Activated T-cell treated with anti-CD3 and anti-CD28 coated beads for 4 hours (primary cell): Measurements from ENCODE around the gene EGFL7.

Experiments used
- DNase-seq: peaks from one replicate; pipeline ENCODE4 v3.0.0-alpha.2; 2020

The EGFL7 gene

DNA sequence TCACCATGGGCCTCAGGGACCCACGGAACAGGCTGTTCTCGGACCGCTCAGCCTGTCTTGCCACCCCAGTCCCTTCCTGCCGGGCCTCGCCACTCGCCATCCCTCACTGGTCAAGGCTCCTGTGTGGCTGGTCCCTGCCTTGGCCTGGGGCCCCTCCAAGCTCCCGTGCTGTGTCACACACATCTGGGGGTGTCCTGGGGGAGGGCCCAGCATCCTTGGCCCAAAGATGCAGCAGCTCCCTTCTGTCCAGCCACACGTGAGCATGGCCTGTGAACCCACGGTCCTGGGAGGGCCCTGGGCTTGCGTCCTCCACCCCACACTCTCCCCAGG, 425 bp upstream of the EGFL7 start:
- no peak for DNase-seq

DNA sequence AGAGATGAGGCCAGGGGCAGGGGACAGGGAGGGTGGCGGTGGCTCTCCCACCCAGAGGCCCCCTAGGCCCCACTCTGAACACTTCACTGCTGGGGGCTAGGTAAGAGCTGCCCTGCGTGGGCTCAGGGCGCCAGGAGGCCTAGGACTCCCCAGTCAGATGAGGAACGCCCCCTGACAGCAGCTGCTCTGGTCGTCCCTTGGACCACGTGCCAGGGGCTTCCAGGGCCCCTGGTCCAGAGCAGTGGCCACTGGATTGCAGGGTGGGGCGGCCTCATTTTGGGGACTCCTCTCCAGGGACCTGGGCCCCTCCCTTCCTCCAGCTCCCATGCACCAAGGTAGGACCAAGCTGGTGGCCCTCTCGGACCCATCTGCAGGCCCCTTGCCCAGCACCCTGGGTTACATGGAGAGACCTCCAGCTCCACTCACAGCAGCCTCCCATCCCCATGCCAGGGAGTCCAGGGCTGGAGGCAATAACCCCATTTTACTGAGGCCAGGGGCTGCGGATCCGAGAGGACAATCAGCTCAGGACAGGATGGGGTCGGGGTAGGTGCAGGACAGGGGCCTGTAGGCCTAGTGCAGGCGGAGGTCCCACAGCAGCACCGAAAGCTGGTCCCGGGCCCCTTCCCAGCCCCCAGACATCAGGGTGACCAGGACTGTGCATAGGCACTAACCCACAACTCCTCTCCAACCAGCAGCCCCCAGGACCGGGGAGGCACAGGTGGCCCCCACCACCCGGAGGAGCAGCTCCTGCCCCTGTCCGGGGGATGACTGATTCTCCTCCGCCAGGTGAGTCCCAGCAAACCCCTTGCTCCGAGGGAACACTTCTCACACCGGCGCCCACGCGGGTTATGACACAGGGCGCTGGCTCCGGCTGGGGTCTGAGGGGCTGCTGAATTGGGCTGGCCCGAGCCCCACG, 1.5 kb downstream of the EGFL7 start:
- no peak for DNase-seq

GRCh38 chr9:136665111-136665703, 2.5 kb downstream of the EGFL7 start:
- DNase-seq, result no peak

DNA sequence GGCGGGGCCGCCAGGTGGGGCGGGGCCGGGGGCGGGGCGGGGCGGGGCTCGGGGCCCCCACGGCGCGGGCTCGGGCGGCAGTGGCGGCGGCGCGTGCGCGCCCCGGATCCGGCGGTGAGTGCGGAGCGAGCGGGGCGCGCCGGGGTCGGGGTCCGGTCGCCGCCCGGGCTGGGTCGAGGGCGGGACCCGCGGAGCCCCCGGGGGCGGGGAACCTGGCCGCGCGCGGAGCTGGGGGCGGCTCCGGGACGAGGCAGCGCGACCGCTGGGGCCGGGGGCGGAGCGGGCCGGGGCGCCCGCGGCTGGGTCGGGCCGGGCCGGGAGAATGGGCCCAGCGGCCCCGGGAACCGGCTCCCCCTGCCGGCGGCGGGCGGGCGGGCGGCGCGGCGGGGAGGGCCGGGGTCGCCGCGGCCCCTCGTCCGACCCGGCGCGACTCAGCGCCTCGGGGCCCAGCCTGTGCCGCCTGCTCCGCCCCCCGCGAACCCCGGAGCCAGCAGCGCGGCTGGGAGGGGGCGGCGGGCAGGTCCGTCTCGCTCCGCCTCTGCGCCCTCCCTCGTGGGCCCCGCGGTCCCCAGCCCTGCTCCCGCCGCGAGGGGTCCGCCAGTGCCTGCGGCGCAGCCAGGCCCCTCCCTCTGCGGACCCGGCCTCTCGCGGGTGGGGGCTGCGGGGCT, 3.1 kb downstream of the EGFL7 start:
- no peak for DNase-seq

GRCh38 chr9:136666372-136667213, 3.9 kb downstream of the EGFL7 start:
- no peak for DNase-seq

DNA sequence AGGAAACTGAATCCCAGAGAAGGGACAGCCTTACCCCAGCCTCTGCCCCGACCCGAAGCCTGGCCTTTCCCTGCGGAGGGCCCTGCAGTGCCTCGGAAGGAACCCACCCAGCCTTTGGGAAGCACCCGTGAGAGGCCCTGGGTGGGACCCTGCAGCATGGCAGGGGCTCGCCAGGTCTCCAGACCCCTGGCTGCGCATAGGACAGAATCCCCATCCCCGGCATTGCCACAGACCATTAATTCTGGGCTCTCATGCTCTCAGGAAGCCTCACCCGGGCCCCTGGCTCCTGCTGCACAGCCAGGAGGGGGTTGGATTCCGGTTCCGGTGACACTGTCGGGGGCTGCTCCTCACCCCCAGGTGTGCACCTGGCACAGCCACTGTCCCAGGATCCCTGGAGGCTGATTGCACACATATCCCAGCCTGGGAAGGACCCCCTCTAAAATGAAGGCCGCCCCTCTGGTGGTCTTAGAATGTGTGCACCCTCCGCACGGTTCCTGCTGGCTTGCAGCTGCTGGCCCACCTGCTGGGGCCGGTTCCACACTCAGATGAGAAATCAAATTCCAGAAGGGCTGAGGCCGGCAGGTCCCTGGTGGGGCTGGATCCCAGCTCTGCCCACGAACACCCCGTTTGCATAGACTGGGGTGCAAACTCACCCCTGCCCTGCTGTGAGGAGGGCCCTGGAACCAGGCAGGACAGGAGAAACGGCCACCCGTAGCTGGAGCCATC, 4.7 kb downstream of the EGFL7 start:
- DNase-seq, result no peak

DNA sequence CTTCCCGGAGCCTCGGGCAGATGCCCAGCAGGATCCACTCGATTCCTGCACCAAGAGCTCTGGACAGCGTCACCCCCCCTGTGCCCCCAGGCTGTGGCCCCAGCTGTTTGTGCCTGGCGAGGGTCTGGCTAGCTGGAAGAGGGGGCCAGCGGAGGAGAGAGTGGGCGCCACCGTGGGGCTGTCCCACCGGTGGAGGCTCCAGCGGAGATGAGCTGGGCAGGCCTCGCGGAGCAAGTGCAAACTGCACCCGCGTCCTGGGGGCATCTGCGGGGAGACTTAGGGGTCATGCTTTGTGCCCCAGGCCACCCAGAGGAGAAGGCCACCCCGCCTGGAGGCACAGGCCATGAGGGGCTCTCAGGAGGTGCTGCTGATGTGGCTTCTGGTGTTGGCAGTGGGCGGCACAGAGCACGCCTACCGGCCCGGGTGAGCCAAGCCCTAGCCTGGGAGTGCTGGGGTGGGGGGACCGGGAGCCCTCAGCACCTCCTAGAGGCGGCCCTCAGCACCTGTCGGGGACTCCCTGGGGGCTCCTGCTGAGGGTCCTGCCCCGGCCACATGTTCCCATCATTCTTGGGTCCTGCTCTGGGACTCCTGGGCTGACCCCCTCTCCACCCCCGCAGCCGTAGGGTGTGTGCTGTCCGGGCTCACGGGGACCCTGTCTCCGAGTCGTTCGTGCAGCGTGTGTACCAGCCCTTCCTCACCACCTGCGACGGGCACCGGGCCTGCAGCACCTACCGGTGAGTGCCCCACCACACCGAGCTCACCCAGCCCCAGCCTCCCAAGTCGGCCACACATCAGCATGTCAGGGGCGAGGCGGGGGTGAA, 5.4 kb downstream of the EGFL7 start:
- no peak for DNase-seq

DNA sequence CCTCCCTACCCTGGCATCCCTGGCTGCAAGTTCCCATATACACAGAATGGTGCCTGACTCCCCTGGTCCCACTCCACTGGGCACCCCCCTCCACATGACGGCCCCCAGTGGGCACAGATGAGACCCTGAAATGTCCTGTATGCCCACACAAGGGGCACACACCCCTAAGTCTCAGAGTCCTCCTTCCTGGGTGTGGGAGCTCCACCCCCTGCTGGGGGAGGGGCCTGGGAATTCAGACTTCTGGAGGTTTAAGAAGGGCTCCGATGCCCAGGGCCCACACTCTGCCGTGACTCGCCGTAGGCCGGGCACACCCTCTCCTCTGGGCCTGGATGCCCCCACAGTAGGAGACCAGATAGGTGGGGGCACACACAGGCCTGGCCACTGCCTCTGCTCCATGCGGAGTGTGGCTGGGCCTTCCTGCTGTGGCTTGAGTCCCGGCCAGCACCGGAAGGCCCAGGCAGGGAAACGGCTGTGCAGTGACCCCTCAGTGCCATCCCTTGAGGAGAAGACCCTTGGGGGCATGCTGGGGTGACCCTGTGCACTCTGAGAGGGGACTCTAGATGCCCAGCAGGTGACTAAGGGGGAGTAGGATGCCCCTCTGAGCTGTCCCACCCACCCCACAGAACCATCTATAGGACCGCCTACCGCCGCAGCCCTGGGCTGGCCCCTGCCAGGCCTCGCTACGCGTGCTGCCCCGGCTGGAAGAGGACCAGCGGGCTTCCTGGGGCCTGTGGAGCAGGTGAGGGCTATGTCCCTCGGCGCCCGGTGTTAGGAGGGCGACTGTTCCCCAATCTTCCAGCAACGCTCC, 6.5 kb downstream of the EGFL7 start:
- DNase-seq, result no peak

- DNase-seq, result no peak
Observed at GRCh38 chr9:136669791-136670464, 7.2 kb downstream of the EGFL7 start.

GRCh38 chr9:136670576-136671253, 8.0 kb downstream of the EGFL7 start:
- no peak for DNase-seq

GRCh38 chr9:136671254-136671614, 8.5 kb downstream of the EGFL7 start:
- DNase-seq, result no peak

- peak; percentile 36 for DNase-seq
Observed at GRCh38 chr9:136671646-136672430, 9.1 kb downstream of the EGFL7 start.

- DNase-seq, result no peak
Observed at GRCh38 chr9:136672431-136673087, 9.8 kb downstream of the EGFL7 start.

GRCh38 chr9:136673088-136673974, 10.6 kb downstream of the EGFL7 start:
- no peak for DNase-seq

DNA sequence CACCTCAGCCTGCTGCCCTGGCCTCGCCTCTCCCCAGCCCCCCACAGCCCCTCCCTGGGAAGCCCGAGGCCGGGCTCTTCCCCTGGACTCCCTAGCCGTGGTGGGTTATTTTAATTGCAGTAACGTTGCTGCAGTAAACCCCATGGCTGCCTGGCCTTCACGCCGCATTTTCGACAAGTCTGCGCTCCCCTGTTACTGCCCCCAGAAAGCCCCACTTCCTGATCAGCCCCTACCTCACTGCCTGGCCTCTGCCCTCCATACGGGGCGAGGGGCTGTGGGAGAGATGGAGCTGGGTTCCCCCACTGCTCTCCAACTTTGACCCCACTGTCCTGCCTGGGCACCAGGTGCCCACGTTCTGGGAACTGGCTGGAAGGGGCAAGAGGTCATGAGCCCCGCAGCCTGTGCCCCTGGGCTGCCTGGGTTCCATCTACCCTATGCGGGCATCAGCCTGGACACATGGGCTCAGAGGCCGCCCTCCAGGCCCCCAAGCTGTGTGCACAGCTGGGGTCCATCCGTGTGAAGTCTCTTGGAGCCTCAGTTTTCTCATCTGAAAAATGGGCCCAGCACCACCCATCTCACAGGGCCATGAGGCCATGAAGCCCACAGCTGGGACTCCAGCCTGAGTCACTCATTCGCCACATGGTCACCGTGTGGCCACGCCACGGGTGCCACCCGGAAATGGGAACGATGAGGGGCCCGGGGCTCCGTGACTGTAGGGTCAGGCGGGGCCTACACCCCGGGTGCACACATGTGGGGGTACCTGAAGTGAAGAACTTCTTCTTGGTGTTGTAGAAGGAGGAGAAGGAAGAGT, 11.5 kb downstream of the EGFL7 start:
- DNase-seq, result no peak

- DNase-seq, result no peak
Observed at GRCh38 chr9:136674786-136675349, 12.2 kb downstream of the EGFL7 start.
